Neural progenitor cell (in vitro differentiated cells): ENCODE measurements around the gene ME2. TPM values are rescaled to one million over a fixed set of nuclear protein-coding genes. Genes with fewer than 3 reads are reported as not detected.

Experiments used
- DNase-seq: peaks from one replicate; pipeline ENCODE4 v3.0.0-alpha.2; 2016; ENCODE audit warnings: low spot score
- H2AFZ ChIP-seq: fragments of 200-600 bp; sonication (generic); replicated peaks from 2 replicates; pipeline ENCODE4 v1.6.1; 2016; ENCODE audit warnings: antibody characterized with exemption
- H3F3A ChIP-seq: fragments of 200-600 bp; sonication (generic); 2 replicates; pipeline ENCODE4 v1.6.1; 2016; ENCODE audit warnings: antibody characterized with exemption, low read depth
- H3K27ac ChIP-seq: fragments of 200-600 bp; sonication (generic); 2 replicates; pipeline ENCODE4 v1.5.1; 2016; ENCODE audit warnings: mild to moderate bottlenecking
- H3K27me3 ChIP-seq: fragments of 200-600 bp; sonication (generic); 2 replicates; pipeline ENCODE4 v1.6.1; 2016; ENCODE audit warnings: mild to moderate bottlenecking, moderate library complexity
- H3K36me3 ChIP-seq: fragments of 200-600 bp; sonication (generic); 2 replicates; pipeline ENCODE4 v1.5.1; 2016
- H3K4me1 ChIP-seq: fragments of 200-600 bp; sonication (generic); 2 replicates; pipeline ENCODE4 v1.6.1; 2016; ENCODE audit warnings: mixed run types
- H3K4me2 ChIP-seq: fragments of 200-600 bp; sonication (generic); 2 replicates; pipeline ENCODE4 v1.6.1; 2016
- H3K4me3 ChIP-seq: fragments of 200-600 bp; sonication (generic); 2 replicates; pipeline ENCODE4 v1.5.1; 2016
- H3K79me2 ChIP-seq: fragments of 200-600 bp; sonication (generic); 2 replicates; pipeline ENCODE4 v1.6.1; 2016; ENCODE audit warnings: low read depth
- H3K9ac ChIP-seq: fragments of 200-600 bp; sonication (generic); 2 replicates; pipeline ENCODE4 v1.6.1; 2016
- H3K9me3 ChIP-seq: fragments of 200-600 bp; sonication (generic); 2 replicates; pipeline ENCODE4 v1.5.1; 2016; ENCODE audit warnings: low read depth
- H4K20me1 ChIP-seq: fragments of 200-600 bp; sonication (generic); 2 replicates; pipeline ENCODE4 v1.6.1; 2016; ENCODE audit warnings: low read depth
- H3K27ac Mint-ChIP-seq: 3 replicates; pipeline ENCODE4 v1.8.0; 2021; ENCODE audit warnings: mixed read lengths
- H3K27me3 Mint-ChIP-seq: 2 replicates; pipeline ENCODE4 v1.8.0; 2022; ENCODE audit warnings: low read depth, mild to moderate bottlenecking, inconsistent platforms, moderate library complexity, mixed read lengths; ENCODE audit not compliant: insufficient read depth
- H3K36me3 Mint-ChIP-seq: 3 replicates; pipeline ENCODE4 v1.8.0; 2021; ENCODE audit warnings: mixed read lengths
- H3K4me1 Mint-ChIP-seq: 3 replicates; pipeline ENCODE4 v1.8.0; 2021; ENCODE audit warnings: mixed read lengths
- H3K4me3 Mint-ChIP-seq: 3 replicates; pipeline ENCODE4 v1.8.0; 2021; ENCODE audit warnings: mild to moderate bottlenecking, moderate library complexity, mixed read lengths
- H3K9me3 Mint-ChIP-seq: 3 replicates; pipeline ENCODE4 v1.8.0; 2020; ENCODE audit warnings: mixed read lengths
- EZH2 ChIP-seq: fragments of 200-600 bp; sonication (generic); IDR thresholded peaks from 2 replicates; pipeline ENCODE4 v1.6.1; 2017; ENCODE audit warnings: antibody characterized with exemption, mild to moderate bottlenecking, moderate library complexity
- EZH2phosphoT487 ChIP-seq: fragments of 200-600 bp; sonication (generic); IDR thresholded peaks from 2 replicates; pipeline ENCODE4 v1.6.1; 2017; ENCODE audit warnings: antibody characterized with exemption
- total RNA-seq: library from RNA; depleted of rRNA; stranded (reverse); fragments of >200 nt; gene quantifications from 2 replicates; pipeline ENCODE4 v1.2.3, GENCODE V29; 2015; ENCODE audit warnings: low replicate concordance
- TF ChIP-seq, protein P1 (sequence below): fragments of 200-600 bp; sonication (generic); IDR thresholded peaks from 2 replicates; pipeline ENCODE4 v1.5.1; 2017; ENCODE audit warnings: antibody characterized with exemption, mild to moderate bottlenecking

Gene ME2
- total RNA-seq, 1 donor from 2014 or later: 129 TPM

DNA sequence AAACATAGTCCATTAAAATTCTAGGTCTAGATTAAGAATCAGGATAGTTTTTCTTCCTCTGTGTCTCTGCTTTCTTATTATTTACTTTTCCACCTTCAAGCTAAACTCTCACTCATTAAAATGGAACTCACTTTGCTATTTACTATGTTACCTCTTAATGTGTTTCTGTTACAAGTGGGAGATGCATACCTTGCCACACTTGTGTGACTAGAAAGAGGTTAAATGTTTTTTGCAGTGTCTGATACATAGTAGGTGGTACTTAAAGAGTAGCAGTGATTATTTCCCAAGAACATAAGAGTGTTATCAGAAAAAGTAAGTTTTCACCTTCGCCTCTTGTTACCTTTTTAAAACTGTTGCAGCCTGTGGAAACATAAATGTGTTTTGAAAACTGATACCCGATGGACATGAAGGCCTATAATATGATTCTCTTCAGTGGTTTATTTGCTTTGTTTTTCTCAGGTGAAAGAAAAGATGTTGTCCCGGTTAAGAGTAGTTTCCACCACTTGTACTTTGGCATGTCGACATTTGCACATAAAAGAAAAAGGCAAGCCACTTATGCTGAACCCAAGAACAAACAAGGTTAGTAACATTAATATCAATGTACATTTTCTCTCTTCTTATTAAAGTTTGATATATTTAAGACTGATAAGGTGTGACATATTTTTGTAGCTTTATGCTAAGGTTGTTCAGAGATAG, 16.6 kb downstream of the ME2 start:
- Histone ChIP-seq H3K9me3 (peaks cover 10% of the 10 kb centered on the region), H3F3A (peaks cover 11% of the 10 kb centered on the region), H3K27ac (no peak overlapping the region), H4K20me1 (no peaks in the 10 kb centered on the region), H3K4me1 (no peaks in the 10 kb centered on the region), H3K27me3 (no peaks in the 10 kb centered on the region), H2AFZ (no peak overlapping the region), H3K4me3 (no peak overlapping the region), H3K36me3 (peaks cover 25% of the 10 kb centered on the region), H3K9ac (no peak overlapping the region), H3K4me2 (no peak overlapping the region), H3K79me2 (peaks cover 52% of the 10 kb centered on the region)
- TF ChIP-seq EZH2phosphoT487 (no peak), EZH2 (no peak)
- TF ChIP-seq, protein P1, sequence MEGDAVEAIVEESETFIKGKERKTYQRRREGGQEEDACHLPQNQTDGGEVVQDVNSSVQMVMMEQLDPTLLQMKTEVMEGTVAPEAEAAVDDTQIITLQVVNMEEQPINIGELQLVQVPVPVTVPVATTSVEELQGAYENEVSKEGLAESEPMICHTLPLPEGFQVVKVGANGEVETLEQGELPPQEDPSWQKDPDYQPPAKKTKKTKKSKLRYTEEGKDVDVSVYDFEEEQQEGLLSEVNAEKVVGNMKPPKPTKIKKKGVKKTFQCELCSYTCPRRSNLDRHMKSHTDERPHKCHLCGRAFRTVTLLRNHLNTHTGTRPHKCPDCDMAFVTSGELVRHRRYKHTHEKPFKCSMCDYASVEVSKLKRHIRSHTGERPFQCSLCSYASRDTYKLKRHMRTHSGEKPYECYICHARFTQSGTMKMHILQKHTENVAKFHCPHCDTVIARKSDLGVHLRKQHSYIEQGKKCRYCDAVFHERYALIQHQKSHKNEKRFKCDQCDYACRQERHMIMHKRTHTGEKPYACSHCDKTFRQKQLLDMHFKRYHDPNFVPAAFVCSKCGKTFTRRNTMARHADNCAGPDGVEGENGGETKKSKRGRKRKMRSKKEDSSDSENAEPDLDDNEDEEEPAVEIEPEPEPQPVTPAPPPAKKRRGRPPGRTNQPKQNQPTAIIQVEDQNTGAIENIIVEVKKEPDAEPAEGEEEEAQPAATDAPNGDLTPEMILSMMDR: no peak
- H3K36me3 Mint-ChIP-seq: peaks cover 53% of the 10 kb centered on the region
- no peak for DNase-seq
- H3K27me3 Mint-ChIP-seq: peaks cover 3% of the 10 kb centered on the region
- H3K27ac Mint-ChIP-seq: no peak overlapping the region
- no peak overlapping the region for H3K4me3 Mint-ChIP-seq
- peaks cover 18% of the 10 kb centered on the region for H3K9me3 Mint-ChIP-seq
- no peaks in the 10 kb centered on the region for H3K4me1 Mint-ChIP-seq

DNA sequence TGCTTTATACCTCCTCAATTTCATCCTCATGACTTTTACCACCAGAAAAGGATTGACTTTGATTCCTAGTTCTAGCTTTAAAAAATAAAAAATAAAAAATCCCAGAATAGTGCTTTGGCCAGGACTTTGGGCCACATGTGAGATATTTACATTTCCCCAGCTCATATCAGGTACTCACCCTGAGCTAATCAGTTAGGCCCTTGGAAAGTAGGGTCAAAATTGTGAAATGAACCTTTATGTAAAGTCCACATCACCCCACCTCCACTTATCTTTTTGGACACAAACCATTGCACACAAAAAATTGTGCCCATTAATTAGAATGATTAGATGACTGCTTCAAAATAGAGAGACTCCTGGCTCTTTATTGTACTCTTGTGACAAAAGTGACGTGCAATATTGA, 17.2 kb downstream of the ME2 start:
- peaks cover 18% of the 10 kb centered on the region for H3K9me3 Mint-ChIP-seq

DNA sequence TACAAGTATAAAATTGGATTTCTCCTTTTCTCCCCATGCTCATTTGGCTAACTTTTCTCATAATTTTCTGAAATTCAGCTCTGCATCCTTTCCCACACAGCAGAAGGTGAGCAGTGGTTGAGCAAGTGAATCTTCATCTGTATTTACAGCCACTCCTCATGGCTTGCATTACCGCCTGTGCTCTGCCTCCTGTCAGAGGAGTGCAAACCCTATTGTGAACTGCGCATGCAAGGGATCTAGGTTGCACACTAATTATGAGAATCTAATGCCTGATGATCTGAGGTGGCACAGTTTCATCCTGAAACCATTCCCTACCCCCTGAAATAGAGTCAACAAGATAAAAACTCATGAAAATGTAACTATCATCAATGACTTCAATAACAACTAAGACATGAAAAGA, 20.0 kb downstream of the ME2 start:
- no peak overlapping the region for H3K4me2 ChIP-seq
- no peaks in the 10 kb centered on the region for H4K20me1 ChIP-seq
- no peak overlapping the region for H3K4me3 Mint-ChIP-seq
- no peak overlapping the region for H3K27ac Mint-ChIP-seq
- peaks cover 25% of the 10 kb centered on the region for H3K36me3 ChIP-seq
- peaks cover 27% of the 10 kb centered on the region for H3K79me2 ChIP-seq
- no peaks in the 10 kb centered on the region for H3K4me1 ChIP-seq
- H3K4me3 ChIP-seq: no peak overlapping the region
- no peak overlapping the region for H2AFZ ChIP-seq
- no peaks in the 10 kb centered on the region for H3K4me1 Mint-ChIP-seq
- DNase-seq: no peak
- peaks cover 10% of the 10 kb centered on the region for H3K9me3 ChIP-seq
- H3K9ac ChIP-seq: no peak overlapping the region
- peaks cover 11% of the 10 kb centered on the region for H3F3A ChIP-seq
- H3K27me3 ChIP-seq: no peaks in the 10 kb centered on the region
- H3K27me3 Mint-ChIP-seq: peaks cover 4% of the 10 kb centered on the region
- no peak for TF ChIP-seq EZH2
- TF ChIP-seq EZH2phosphoT487: no peak
- H3K36me3 Mint-ChIP-seq: peaks cover 57% of the 10 kb centered on the region
- H3K9me3 Mint-ChIP-seq: peaks cover 13% of the 10 kb centered on the region
- H3K27ac ChIP-seq: no peak overlapping the region

More for the DNA sequence above, 17.2 kb downstream of the ME2 start:
- Histone ChIP-seq H3F3A (peaks cover 11% of the 10 kb centered on the region), H3K79me2 (peaks cover 51% of the 10 kb centered on the region), H3K4me2 (no peak overlapping the region), H3K27ac (no peak overlapping the region), H2AFZ (no peak overlapping the region), H3K4me3 (no peak overlapping the region), H4K20me1 (no peaks in the 10 kb centered on the region), H3K9ac (no peak overlapping the region), H3K9me3 (peaks cover 10% of the 10 kb centered on the region), H3K36me3 (peaks cover 25% of the 10 kb centered on the region), H3K27me3 (no peaks in the 10 kb centered on the region), H3K4me1 (no peaks in the 10 kb centered on the region)
- H3K36me3 Mint-ChIP-seq: peaks cover 58% of the 10 kb centered on the region
- no peak for DNase-seq
- H3K4me3 Mint-ChIP-seq: no peak overlapping the region
- no peak overlapping the region for H3K27ac Mint-ChIP-seq
- TF ChIP-seq EZH2phosphoT487 (no peak), EZH2 (no peak)
- TF ChIP-seq, protein P1: no peak
- H3K4me1 Mint-ChIP-seq: no peaks in the 10 kb centered on the region
- H3K27me3 Mint-ChIP-seq: peaks cover 4% of the 10 kb centered on the region

DNA sequence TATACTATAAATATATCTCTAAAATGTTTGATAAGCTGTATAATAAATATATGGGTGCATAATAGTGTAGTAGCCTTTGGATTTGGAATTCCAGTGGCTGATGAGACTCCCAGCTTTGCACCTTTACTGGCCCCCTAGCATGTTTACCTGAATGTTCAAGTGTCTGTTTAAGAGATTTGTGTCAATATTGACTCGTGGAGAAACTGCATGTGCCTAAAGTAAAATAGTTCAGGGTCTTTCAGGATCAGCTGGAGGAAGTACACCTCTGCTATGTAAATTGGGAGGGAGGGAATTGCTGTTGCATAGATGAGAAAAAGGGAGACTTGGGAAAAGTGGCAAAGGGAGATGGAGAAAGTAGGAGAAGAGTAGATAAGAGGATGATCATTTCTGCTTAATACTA, 23.9 kb downstream of the ME2 start:
- no peaks in the 10 kb centered on the region for H3K27me3 ChIP-seq
- H3K9me3 Mint-ChIP-seq: peaks cover 31% of the 10 kb centered on the region
- H3K4me1 ChIP-seq: no peaks in the 10 kb centered on the region
- peaks cover 64% of the 10 kb centered on the region for H3K36me3 Mint-ChIP-seq
- H3K4me1 Mint-ChIP-seq: no peaks in the 10 kb centered on the region
- H3K9ac ChIP-seq: no peak overlapping the region
- H3K4me2 ChIP-seq: no peak overlapping the region
- H2AFZ ChIP-seq: no peak overlapping the region
- DNase-seq: no peak
- peaks cover 29% of the 10 kb centered on the region for H3K36me3 ChIP-seq
- H3K79me2 ChIP-seq: peaks cover 24% of the 10 kb centered on the region
- no peak overlapping the region for H3K27ac Mint-ChIP-seq
- no peaks in the 10 kb centered on the region for H3F3A ChIP-seq
- H3K9me3 ChIP-seq: peaks cover 10% of the 10 kb centered on the region
- H3K27me3 Mint-ChIP-seq: peaks cover 4% of the 10 kb centered on the region
- no peak overlapping the region for H3K4me3 ChIP-seq
- no peak overlapping the region for H3K4me3 Mint-ChIP-seq
- H3K27ac ChIP-seq: no peak overlapping the region
- TF ChIP-seq, protein P1: no peak
- TF ChIP-seq EZH2phosphoT487: no peak
- TF ChIP-seq EZH2: no peak
- H4K20me1 ChIP-seq: no peaks in the 10 kb centered on the region
